Measurements from ENCODE around the gene IFT172.

Gene IFT172

DNA sequence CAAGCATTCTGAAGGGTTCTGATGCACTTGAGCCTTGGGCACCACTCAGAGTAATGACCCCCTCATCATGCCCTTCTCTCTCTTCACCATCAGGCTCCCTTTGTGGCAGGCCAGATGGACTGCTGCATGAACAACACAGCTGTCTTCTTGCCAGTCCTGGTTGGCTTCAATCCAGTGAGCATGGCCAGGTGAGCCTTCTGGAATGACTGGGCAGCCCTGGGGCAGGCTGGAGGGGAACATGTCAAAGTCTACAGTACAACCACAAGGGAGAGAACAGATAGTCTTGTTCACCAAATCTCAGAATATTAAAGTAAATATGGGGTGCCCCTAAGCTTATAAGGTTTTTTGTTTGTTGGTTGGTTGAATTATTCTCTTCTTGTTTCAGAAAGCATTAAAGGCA is 11.5 kb upstream of the IFT172 start:
- H3K4me3 ChIP-seq (replicated peaks; ENCODE audit: insufficient read depth, low read length), result no peak overlapping the region
- H3K27ac ChIP-seq (replicated peaks), result no peak overlapping the region

DNA sequence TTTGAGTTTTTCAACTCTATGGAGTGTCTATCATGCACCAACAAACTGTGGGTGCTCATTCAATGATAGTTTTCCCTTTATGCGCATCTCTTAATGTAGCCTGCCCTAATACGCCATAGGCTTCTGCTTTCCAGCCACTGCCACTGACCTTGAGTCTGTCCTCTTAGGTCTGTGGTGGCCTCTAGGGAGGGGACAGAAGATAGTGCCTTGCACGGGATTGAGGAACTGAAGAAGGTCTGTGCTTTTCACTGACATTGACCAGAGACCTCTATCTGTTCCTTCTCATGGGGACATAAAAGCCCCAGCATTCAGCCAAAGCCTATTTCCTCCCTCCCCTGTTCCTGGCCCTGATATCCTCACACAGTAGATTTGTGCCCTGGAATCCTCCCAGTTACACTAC is 9.4 kb upstream of the IFT172 start:
- no peak for DNase-seq (ENCODE audit: low read depth in 1 of 2, low spot score in 1 of 2)
- Histone ChIP-seq H3K4me3 (replicated peaks; ENCODE audit: insufficient read depth, low read length) (no peak overlapping the region), H3K27me3 (ENCODE audit: insufficient read depth, poor library complexity, severe bottlenecking) (peaks cover 19% of the 10 kb centered on the region), H3K27ac (replicated peaks) (no peak overlapping the region)
- TF ChIP-seq, protein P1, sequence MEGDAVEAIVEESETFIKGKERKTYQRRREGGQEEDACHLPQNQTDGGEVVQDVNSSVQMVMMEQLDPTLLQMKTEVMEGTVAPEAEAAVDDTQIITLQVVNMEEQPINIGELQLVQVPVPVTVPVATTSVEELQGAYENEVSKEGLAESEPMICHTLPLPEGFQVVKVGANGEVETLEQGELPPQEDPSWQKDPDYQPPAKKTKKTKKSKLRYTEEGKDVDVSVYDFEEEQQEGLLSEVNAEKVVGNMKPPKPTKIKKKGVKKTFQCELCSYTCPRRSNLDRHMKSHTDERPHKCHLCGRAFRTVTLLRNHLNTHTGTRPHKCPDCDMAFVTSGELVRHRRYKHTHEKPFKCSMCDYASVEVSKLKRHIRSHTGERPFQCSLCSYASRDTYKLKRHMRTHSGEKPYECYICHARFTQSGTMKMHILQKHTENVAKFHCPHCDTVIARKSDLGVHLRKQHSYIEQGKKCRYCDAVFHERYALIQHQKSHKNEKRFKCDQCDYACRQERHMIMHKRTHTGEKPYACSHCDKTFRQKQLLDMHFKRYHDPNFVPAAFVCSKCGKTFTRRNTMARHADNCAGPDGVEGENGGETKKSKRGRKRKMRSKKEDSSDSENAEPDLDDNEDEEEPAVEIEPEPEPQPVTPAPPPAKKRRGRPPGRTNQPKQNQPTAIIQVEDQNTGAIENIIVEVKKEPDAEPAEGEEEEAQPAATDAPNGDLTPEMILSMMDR (IDR thresholded peaks at IDR 0.05; ENCODE audit: insufficient read depth, low read length), result no peak
- TF ChIP-seq POLR2AphosphoS5 (IDR thresholded peaks at IDR 0.05; ENCODE audit: low read depth), result no peak
- TF ChIP-seq, protein P2, sequence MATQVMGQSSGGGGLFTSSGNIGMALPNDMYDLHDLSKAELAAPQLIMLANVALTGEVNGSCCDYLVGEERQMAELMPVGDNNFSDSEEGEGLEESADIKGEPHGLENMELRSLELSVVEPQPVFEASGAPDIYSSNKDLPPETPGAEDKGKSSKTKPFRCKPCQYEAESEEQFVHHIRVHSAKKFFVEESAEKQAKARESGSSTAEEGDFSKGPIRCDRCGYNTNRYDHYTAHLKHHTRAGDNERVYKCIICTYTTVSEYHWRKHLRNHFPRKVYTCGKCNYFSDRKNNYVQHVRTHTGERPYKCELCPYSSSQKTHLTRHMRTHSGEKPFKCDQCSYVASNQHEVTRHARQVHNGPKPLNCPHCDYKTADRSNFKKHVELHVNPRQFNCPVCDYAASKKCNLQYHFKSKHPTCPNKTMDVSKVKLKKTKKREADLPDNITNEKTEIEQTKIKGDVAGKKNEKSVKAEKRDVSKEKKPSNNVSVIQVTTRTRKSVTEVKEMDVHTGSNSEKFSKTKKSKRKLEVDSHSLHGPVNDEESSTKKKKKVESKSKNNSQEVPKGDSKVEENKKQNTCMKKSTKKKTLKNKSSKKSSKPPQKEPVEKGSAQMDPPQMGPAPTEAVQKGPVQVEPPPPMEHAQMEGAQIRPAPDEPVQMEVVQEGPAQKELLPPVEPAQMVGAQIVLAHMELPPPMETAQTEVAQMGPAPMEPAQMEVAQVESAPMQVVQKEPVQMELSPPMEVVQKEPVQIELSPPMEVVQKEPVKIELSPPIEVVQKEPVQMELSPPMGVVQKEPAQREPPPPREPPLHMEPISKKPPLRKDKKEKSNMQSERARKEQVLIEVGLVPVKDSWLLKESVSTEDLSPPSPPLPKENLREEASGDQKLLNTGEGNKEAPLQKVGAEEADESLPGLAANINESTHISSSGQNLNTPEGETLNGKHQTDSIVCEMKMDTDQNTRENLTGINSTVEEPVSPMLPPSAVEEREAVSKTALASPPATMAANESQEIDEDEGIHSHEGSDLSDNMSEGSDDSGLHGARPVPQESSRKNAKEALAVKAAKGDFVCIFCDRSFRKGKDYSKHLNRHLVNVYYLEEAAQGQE (IDR thresholded peaks at IDR 0.05; ENCODE audit: insufficient replicate concordance, low read depth), result no peak
- no peak for TF ChIP-seq SPI1 (IDR thresholded peaks at IDR 0.05; ENCODE audit: borderline replicate concordance, low read depth)
- TF ChIP-seq GABPA (IDR thresholded peaks at IDR 0.05; ENCODE audit: low read depth), result no peak

More for the DNA sequence above, 11.5 kb upstream of the IFT172 start:
- TF ChIP-seq, protein P1 (IDR thresholded peaks at IDR 0.05; ENCODE audit: insufficient read depth, low read length), result no peak
- TF ChIP-seq GABPA (IDR thresholded peaks at IDR 0.05; ENCODE audit: low read depth), result no peak
- TF ChIP-seq, protein P2 (IDR thresholded peaks at IDR 0.05; ENCODE audit: insufficient replicate concordance, low read depth), result no peak
- TF ChIP-seq POLR2AphosphoS5 (IDR thresholded peaks at IDR 0.05; ENCODE audit: low read depth), result no peak
- TF ChIP-seq SPI1 (IDR thresholded peaks at IDR 0.05; ENCODE audit: borderline replicate concordance, low read depth), result no peak
- no peak for DNase-seq (ENCODE audit: low read depth in 1 of 2, low spot score in 1 of 2)
- peaks cover 5% of the 10 kb centered on the region for H3K27me3 ChIP-seq (ENCODE audit: insufficient read depth, poor library complexity, severe bottlenecking)

DNA sequence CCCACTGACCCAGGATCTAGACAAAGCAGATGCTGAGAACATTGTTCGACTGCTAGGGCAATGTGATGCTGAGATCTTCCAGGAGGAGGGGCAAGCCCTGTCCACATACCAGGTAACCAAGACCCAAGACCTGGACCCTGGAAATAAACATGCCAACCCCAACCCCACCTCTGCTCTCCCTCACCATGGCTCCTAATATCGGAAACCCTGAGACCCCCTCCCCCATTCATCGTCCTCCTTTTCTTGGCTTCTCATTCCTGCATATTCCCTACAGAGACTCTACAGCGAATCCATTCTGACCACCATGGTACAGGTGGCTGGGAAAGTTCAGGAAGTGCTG is 7.7 kb upstream of the IFT172 start:
- Histone ChIP-seq H3K4me3 (replicated peaks; ENCODE audit: insufficient read depth, low read length) (no peak overlapping the region), H3K27ac (replicated peaks) (no peak overlapping the region), H3K27me3 (ENCODE audit: insufficient read depth, poor library complexity, severe bottlenecking) (peaks cover 20% of the 10 kb centered on the region)
- TF ChIP-seq SPI1 (IDR thresholded peaks at IDR 0.05; ENCODE audit: borderline replicate concordance, low read depth) (no peak), POLR2AphosphoS5 (IDR thresholded peaks at IDR 0.05; ENCODE audit: low read depth) (no peak), GABPA (IDR thresholded peaks at IDR 0.05; ENCODE audit: low read depth) (no peak)
- TF ChIP-seq, protein P1 (IDR thresholded peaks at IDR 0.05; ENCODE audit: insufficient read depth, low read length), result no peak
- TF ChIP-seq, protein P2 (IDR thresholded peaks at IDR 0.05; ENCODE audit: insufficient replicate concordance, low read depth), result no peak
- no peak for DNase-seq (ENCODE audit: low read depth in 1 of 2, low spot score in 1 of 2)
